IMR-90 (cell line): ENCODE measurements around the gene DCLK1. TPM values are rescaled to one million over a fixed set of nuclear protein-coding genes. Genes with fewer than 3 reads are reported as not detected.

Experiments
- ATAC-seq: fragments of 200-7000 bp; cut with Tn5 transposase; 2 replicates; pipeline ENCODE4 v1.9.1; 2020; ENCODE audit warnings: low read depth, mild to moderate bottlenecking, moderate library complexity
- BruUV-seq: library from RNA; stranded (reverse); fragments of 400-500 nt; replicated peaks from 2 replicates; lab custom pipeline; 2021; lab: Mats Ljungman, UMichigan
- CTCF ChIA-PET: fragments of 300-600 bp; formaldehyde crosslinking; extraction: SDS; loops from one replicate; lab custom pipeline; 2021; ENCODE audit warnings: antibody characterized with exemption; lab: Yijun Ruan, JAX
- POLR2A ChIA-PET: fragments of 300-600 bp; sonication (Branson Sonifier 250); formaldehyde crosslinking; loops from one replicate; lab custom pipeline; 2022; ENCODE audit warnings: antibody characterized with exemption; ENCODE audit not compliant: unreplicated experiment; lab: Charles Lee
- DNase-seq: peaks from one replicate; pipeline ENCODE4 v3.0.0; 2013
- H2AFZ ChIP-seq: replicated peaks from 2 replicates; pipeline ENCODE3; 2013; ENCODE audit warnings: low read length, mild to moderate bottlenecking; ENCODE audit not compliant: poor library complexity
- H2AK5ac ChIP-seq: 2 replicates; pipeline ENCODE4 v1.6.1; 2013; ENCODE audit warnings: low read depth, low read length, inconsistent platforms
- H2AK9ac ChIP-seq: replicated peaks from 2 replicates; pipeline ENCODE3; 2013; ENCODE audit warnings: mild to moderate bottlenecking, low read depth, low read length, moderate library complexity; ENCODE audit not compliant: poor library complexity
- H2BK120ac ChIP-seq: 2 replicates; pipeline ENCODE4 v1.6.1; 2013; ENCODE audit warnings: low read depth, low read length, inconsistent platforms
- H2BK15ac ChIP-seq: 3 replicates; pipeline ENCODE4 v1.6.1; 2013; ENCODE audit warnings: low read depth, low read length, inconsistent platforms
- H2BK20ac ChIP-seq: 2 replicates; pipeline ENCODE4 v1.6.1; 2013; ENCODE audit warnings: low read depth, mild to moderate bottlenecking, inconsistent platforms, low read length, moderate library complexity
- H2BK5ac ChIP-seq: 2 replicates; pipeline ENCODE4 v1.6.1; 2013; ENCODE audit warnings: mild to moderate bottlenecking, low read depth, low read length, inconsistent platforms; ENCODE audit not compliant: poor library complexity, severe bottlenecking
- H3K14ac ChIP-seq: replicated peaks from 2 replicates; pipeline ENCODE4 v1.6.1; 2013; ENCODE audit warnings: low read depth, low read length, inconsistent platforms
- H3K18ac ChIP-seq: 2 replicates; pipeline ENCODE4 v1.6.1; 2013; ENCODE audit warnings: low read depth, low read length, control low read depth
- H3K23ac ChIP-seq: 2 replicates; pipeline ENCODE4 v1.6.1; 2013; ENCODE audit warnings: low read depth, low read length, inconsistent platforms
- H3K27ac ChIP-seq: 2 replicates; pipeline ENCODE4 v1.5.1; 2013; ENCODE audit warnings: mild to moderate bottlenecking, control low read depth, low read length; ENCODE audit not compliant: insufficient read depth
- H3K27me3 ChIP-seq: 2 replicates; pipeline ENCODE4 v1.6.1; 2013; ENCODE audit warnings: low read length; ENCODE audit not compliant: control insufficient read depth, insufficient read depth
- H3K36me3 ChIP-seq: 2 replicates; pipeline ENCODE4 v1.6.1; 2013; ENCODE audit warnings: low read length, mixed read lengths; ENCODE audit not compliant: control insufficient read depth, insufficient read depth
- H3K4ac ChIP-seq: 2 replicates; pipeline ENCODE4 v1.6.1; 2013; ENCODE audit warnings: low read depth, low read length, inconsistent platforms
- H3K4me1 ChIP-seq: 2 replicates; pipeline ENCODE4 v1.6.1; 2013; ENCODE audit warnings: low read length, mixed read lengths; ENCODE audit not compliant: control insufficient read depth, insufficient read depth
- H3K4me2 ChIP-seq: 2 replicates; pipeline ENCODE4 v1.6.1; 2013; ENCODE audit warnings: low read depth, mild to moderate bottlenecking, control low read depth, low read length, moderate library complexity
- H3K4me3 ChIP-seq: 2 replicates; pipeline ENCODE4 v1.5.1; 2013; ENCODE audit warnings: low read depth, mild to moderate bottlenecking, control low read depth, low read length, moderate library complexity; ENCODE audit not compliant: insufficient read depth
- H3K56ac ChIP-seq: 2 replicates; pipeline ENCODE4 v1.6.1; 2013; ENCODE audit warnings: low read length, inconsistent platforms; ENCODE audit not compliant: insufficient read depth; ENCODE audit errors: extremely low read depth
- H3K79me1 ChIP-seq, 2 experiments: 2 replicates each; pipeline ENCODE4 v1.6.1; 2013; ENCODE audit warnings: low read length in 2 of 2, inconsistent platforms in 1 of 2, low read depth in 1 of 2
- H3K9ac ChIP-seq: 2 replicates; pipeline ENCODE4 v1.6.1; 2013; ENCODE audit warnings: low read depth, low read length, control low read depth
- H3K9me1 ChIP-seq: 2 replicates; pipeline ENCODE4 v1.6.1; 2013; ENCODE audit warnings: low read length, inconsistent platforms; ENCODE audit not compliant: insufficient read depth
- H3K9me3 ChIP-seq: 2 replicates; pipeline ENCODE4 v1.6.1; 2013; ENCODE audit warnings: low read length; ENCODE audit not compliant: control insufficient read depth, insufficient read depth
- H4K20me1 ChIP-seq: 2 replicates; pipeline ENCODE4 v1.6.1; 2013; ENCODE audit warnings: low read length, inconsistent platforms; ENCODE audit not compliant: insufficient read depth
- H4K5ac ChIP-seq: 2 replicates; pipeline ENCODE4 v1.6.1; 2013; ENCODE audit warnings: mild to moderate bottlenecking, low read depth, low read length, control low read depth
- H4K8ac ChIP-seq, 2 experiments: 2 replicates each; pipeline ENCODE4 v1.6.1; 2013; ENCODE audit warnings: low read depth in 2 of 2, low read length in 2 of 2, control low read depth in 1 of 2, inconsistent platforms in 1 of 2
- H4K91ac ChIP-seq: 2 replicates; pipeline ENCODE4 v1.6.1; 2013; ENCODE audit warnings: low read depth, low read length, inconsistent platforms; ENCODE audit not compliant: insufficient read depth
- BHLHE40 ChIP-seq: fragments of 150-350 bp; IDR thresholded peaks from 2 replicates; pipeline ENCODE4 v1.6.1; 2016; ENCODE audit warnings: mild to moderate bottlenecking, low read depth, low read length
- CEBPB ChIP-seq: IDR thresholded peaks from 2 replicates; pipeline ENCODE4 v1.6.1; 2012; ENCODE audit warnings: low read depth, low read length, improper control_type of control experiment
- CHD1 ChIP-seq: IDR thresholded peaks from 2 replicates; pipeline ENCODE4 v1.6.1; 2012; ENCODE audit warnings: low read depth, low read length, improper control_type of control experiment
- CTCF ChIP-seq: conservative IDR thresholded peaks from 2 replicates; pipeline ENCODE4 v1.5.1; 2012; ENCODE audit warnings: mild to moderate bottlenecking, low read depth, low read length, improper control_type of control experiment
- ELK1 ChIP-seq: fragments of 150-350 bp; IDR thresholded peaks from 2 replicates; pipeline ENCODE4 v1.6.1; 2016; ENCODE audit warnings: low read depth, mild to moderate bottlenecking, low read length, moderate library complexity, borderline replicate concordance
- FOS ChIP-seq: fragments of 150-350 bp; IDR thresholded peaks from 2 replicates; pipeline ENCODE4 v1.6.1; 2016; ENCODE audit warnings: low read depth, low read length
- MAFK ChIP-seq: IDR thresholded peaks from 2 replicates; pipeline ENCODE4 v1.6.1; 2012; ENCODE audit warnings: low read depth, low read length, improper control_type of control experiment
- MAZ ChIP-seq: IDR thresholded peaks from 2 replicates; pipeline ENCODE4 v1.6.1; 2012; ENCODE audit warnings: low read depth, mild to moderate bottlenecking, low read length, improper control_type of control experiment, moderate library complexity, borderline replicate concordance
- MXI1 ChIP-seq: IDR thresholded peaks from 2 replicates; pipeline ENCODE4 v1.6.1; 2012; ENCODE audit warnings: low read depth, mild to moderate bottlenecking, low read length, moderate library complexity, borderline replicate concordance
- NFE2L2 ChIP-seq: fragments of 150-350 bp; IDR thresholded peaks from 2 replicates; pipeline ENCODE4 v1.6.1; 2016; ENCODE audit warnings: low read depth, mild to moderate bottlenecking, low read length
- POLR2A ChIP-seq: IDR thresholded peaks from 2 replicates; pipeline ENCODE4 v1.6.1; 2012; ENCODE audit warnings: mild to moderate bottlenecking, low read depth, low read length
- RAD21 ChIP-seq: IDR thresholded peaks from 2 replicates; pipeline ENCODE4 v1.6.1; 2012; ENCODE audit warnings: low read length, improper control_type of control experiment
- RCOR1 ChIP-seq: IDR thresholded peaks from 2 replicates; pipeline ENCODE4 v1.6.1; 2012; ENCODE audit warnings: mild to moderate bottlenecking, low read length, improper control_type of control experiment; ENCODE audit not compliant: insufficient replicate concordance
- RFX5 ChIP-seq: IDR thresholded peaks from 2 replicates; pipeline ENCODE4 v1.8.0; 2012; ENCODE audit warnings: low read depth, mild to moderate bottlenecking, low read length, moderate library complexity
- SMC3 ChIP-seq: fragments of 150-350 bp; IDR thresholded peaks from 2 replicates; pipeline ENCODE4 v1.6.1; 2016; ENCODE audit warnings: low read depth, mild to moderate bottlenecking, antibody characterized with exemption, low read length, moderate library complexity
- USF2 ChIP-seq: fragments of 150-350 bp; IDR thresholded peaks from 2 replicates; pipeline ENCODE4 v1.6.1; 2017; ENCODE audit warnings: mild to moderate bottlenecking, antibody characterized with exemption, low read length, low read depth
- WGBS, 2 experiments: methylation state at CpG; one replicate each; pipeline versions ENCODE4 v1.1.5 to v1.1.7; 2013; ENCODE audit warnings: missing lambda C conversion rate in 2 of 2; ENCODE audit not compliant: insufficient read length in 1 of 2; ENCODE audit errors: extremely low coverage in 2 of 2; 5-methylcytosine and 5-hydroxymethylcytosine counted together
- dilution Hi-C: fragments of 300-500 bp; cut with HindIII; formaldehyde crosslinking; loops from one replicate; pipeline ENCODE4 v1.14.3; 2018; ENCODE audit warnings: low sequenced_read_pairs; ENCODE audit not compliant: unreplicated experiment
- in situ Hi-C: fragments of 300-500 bp; cut with MboI; formaldehyde crosslinking; loops from 3 replicates; pipeline ENCODE4 v1.14.3; 2019; ENCODE audit warnings: low sequenced_read_pairs, inconsistent platforms, mixed read lengths
- intact Hi-C: fragments of 100-400 bp; cut with micrococcal nuclease; formaldehyde crosslinking; loops from 2 replicates; pipeline ENCODE4 v1.10.0; 2022
- polyA plus RNA-seq, 3 experiments: library from polyadenylated mRNA; depleted of rRNA; stranded (reverse); fragments of >200 nt; gene quantifications; 2 replicates each; pipeline ENCODE4 v1.2.3, GENCODE V29; 2012; ENCODE audit warnings: low replicate concordance in 1 of 3
- total RNA-seq: library from RNA; depleted of rRNA; stranded (reverse); fragments of >200 nt; gene quantifications from 2 replicates; pipeline ENCODE4 v1.2.3, GENCODE V29; 2012

The DCLK1 gene
- total and polyA plus RNA-seq, 2 of the 4 experiments (the other 2 are of a cell fraction) = under 0.01 to 0.02 TPM

GRCh38 chr13:36074659-36075058, 56.5 kb downstream of the DCLK1 start:
- no peak for TF ChIP-seq CTCF
- no peak for TF ChIP-seq RCOR1
- no peak for TF ChIP-seq MAFK
- no peak for TF ChIP-seq MAZ
- no peak for TF ChIP-seq SMC3
- TF ChIP-seq NFE2L2 = no peak
- TF ChIP-seq RAD21 = no peak
- TF ChIP-seq BHLHE40 = no peak
- no peak for TF ChIP-seq RFX5
- no peak for TF ChIP-seq MXI1
- TF ChIP-seq USF2 = no peak
- no peak for TF ChIP-seq FOS
- no peak for TF ChIP-seq CEBPB
- TF ChIP-seq CHD1 = no peak
- TF ChIP-seq ELK1 = no peak
- no peak for TF ChIP-seq POLR2A
- BruUV-seq = no TSS peak
- no peak overlapping the region for H3K27ac ChIP-seq
- H2BK120ac ChIP-seq = no peak overlapping the region
- no peaks in the 10 kb centered on the region for H3K9me1 ChIP-seq
- CTCF ChIA-PET = no interaction called here
- no peak overlapping the region for H2BK15ac ChIP-seq
- no peak overlapping the region for H4K8ac ChIP-seq
- H3K9me3 ChIP-seq = no peaks in the 10 kb centered on the region
- H3K27me3 ChIP-seq = no peaks in the 10 kb centered on the region
- H3K9ac ChIP-seq = no peak overlapping the region
- no peak overlapping the region for H3K4me2 ChIP-seq
- POLR2A ChIA-PET = no interaction called here
- no peaks in the 10 kb centered on the region for H3K36me3 ChIP-seq
- H3K79me1 ChIP-seq = no peaks in the 10 kb centered on the region
- 31% methylated on average over 2 of the region's 3 CpGs; no CpG with 5 or more reads in 1 of the 2 experiments for WGBS, 2 experiments
- no peak for DNase-seq
- no peak overlapping the region for H3K56ac ChIP-seq
- H4K5ac ChIP-seq = no peak overlapping the region
- no peaks in the 10 kb centered on the region for H3K4me1 ChIP-seq
- H2AK5ac ChIP-seq = no peak overlapping the region
- no peak overlapping the region for H4K91ac ChIP-seq
- dilution Hi-C loops = no loop called here
- no peak overlapping the region for H3K14ac ChIP-seq
- intact Hi-C loops = no loop called here
- H2BK20ac ChIP-seq = no peak overlapping the region
- H2BK5ac ChIP-seq = no peak overlapping the region
- no peaks in the 10 kb centered on the region for H4K20me1 ChIP-seq
- H2AFZ ChIP-seq = no peak overlapping the region
- no peak overlapping the region for H3K23ac ChIP-seq
- no peak overlapping the region for H3K4ac ChIP-seq
- ATAC-seq = no peak
- H3K18ac ChIP-seq = no peak overlapping the region
- H3K4me3 ChIP-seq = no peak overlapping the region
- H2AK9ac ChIP-seq = no peak overlapping the region
- in situ Hi-C loops = no loop called here
